GM12878 (cell line): ENCODE data around the gene HOOK2. TPM values are rescaled to one million over a fixed set of nuclear protein-coding genes. Genes with fewer than 3 reads are reported as not detected.

Experiments used
- ATAC-seq: fragments of 200-7000 bp; cut with Tn5 transposase; 3 replicates; pipeline ENCODE4 v1.9.1; 2020; ENCODE audit warnings: mild to moderate bottlenecking, moderate library complexity
- BruUV-seq: library from RNA; stranded (reverse); fragments of 400-500 nt; replicated peaks from 2 replicates; lab custom pipeline; 2021; lab: Mats Ljungman, UMichigan
- CTCF ChIA-PET: fragments of 300-600 bp; sonication (Branson Sonifier 250); formaldehyde crosslinking; extraction: SDS; loops from one replicate; lab custom pipeline; 2021; ENCODE audit warnings: inconsistent platforms; lab: Yijun Ruan, JAX
- POLR2A ChIA-PET: fragments of 350-600 bp; formaldehyde crosslinking; extraction: SDS; loops from one replicate; lab custom pipeline; 2021; ENCODE audit warnings: inconsistent platforms; lab: Charles Lee
- RAD21 ChIA-PET: fragments of 300-600 bp; sonication (Branson Sonifier 250); formaldehyde crosslinking; loops from one replicate; lab custom pipeline; 2023; ENCODE audit warnings: antibody characterized with exemption; ENCODE audit not compliant: unreplicated experiment; lab: Charles Lee
- SMC1A ChIA-PET: fragments of 300-600 bp; sonication (Branson Sonifier 250); formaldehyde crosslinking; loops from one replicate; lab custom pipeline; 2023; ENCODE audit not compliant: unreplicated experiment, uncharacterized antibody; lab: Charles Lee
- DNase-seq: peaks from one replicate; pipeline ENCODE4 v3.0.0-alpha.2; 2011; ENCODE audit warnings: low read depth, low spot score
- FAIRE-seq: peaks from 3 replicates; lab custom pipeline; 2011; peaks lifted over from hg19 to GRCh38; lab: Jason Lieb, UNC
- H2AFZ ChIP-seq: 2 replicates; pipeline ENCODE4 v1.6.0; 2011; ENCODE audit warnings: low read depth, low read length, control low read depth; ENCODE audit not compliant: control insufficient read depth
- H3K27ac ChIP-seq: 2 replicates; pipeline ENCODE4 v1.5.1; 2011; ENCODE audit warnings: control low read depth; ENCODE audit not compliant: control insufficient read depth, insufficient read depth
- H3K27me3 ChIP-seq, 2 experiments: replicated peaks in 1 of 2; 2 replicates each; pipeline versions ENCODE4 v1.6.0 to v1.6.1; 2011; ENCODE audit warnings: low read length in 1 of 2; ENCODE audit not compliant: control insufficient read depth in 2 of 2, insufficient read depth in 2 of 2
- H3K36me3 ChIP-seq, 2 experiments: 2 replicates each; pipeline ENCODE4 v1.5.1; 2011; ENCODE audit warnings: low read length in 1 of 2; ENCODE audit not compliant: control insufficient read depth in 2 of 2, insufficient read depth in 2 of 2
- H3K4me1 ChIP-seq: 2 replicates; pipeline ENCODE4 v1.6.1; 2011; ENCODE audit warnings: mild to moderate bottlenecking, low read length, moderate library complexity, mixed read lengths; ENCODE audit not compliant: control insufficient read depth, insufficient read depth
- H3K4me2 ChIP-seq: 2 replicates; pipeline ENCODE4 v1.6.0; 2011; ENCODE audit warnings: control low read depth; ENCODE audit not compliant: control insufficient read depth, insufficient read depth
- H3K4me3 ChIP-seq: fragments of 200-600 bp; sonication (generic); 2 replicates; pipeline ENCODE4 v1.5.1; 2016
- H3K79me2 ChIP-seq: 2 replicates; pipeline ENCODE4 v1.6.0; 2011; ENCODE audit warnings: low read length; ENCODE audit not compliant: control insufficient read depth, insufficient read depth
- H3K9ac ChIP-seq: 2 replicates; pipeline ENCODE4 v1.8.0; 2011; ENCODE audit warnings: low read length, control low read depth, mixed read lengths; ENCODE audit not compliant: control insufficient read depth, insufficient read depth
- H3K9me3 ChIP-seq: replicated peaks from 3 replicates; pipeline ENCODE4 v1.5.1; 2011; ENCODE audit warnings: mild to moderate bottlenecking, low read length; ENCODE audit not compliant: control insufficient read depth, insufficient read depth
- H4K20me1 ChIP-seq: 2 replicates; pipeline ENCODE4 v1.6.0; 2011; ENCODE audit not compliant: control insufficient read depth, insufficient read depth
- CEBPZ ChIP-seq: fragments of 150-350 bp; IDR thresholded peaks from 2 replicates; pipeline ENCODE4 v1.6.1; 2016; ENCODE audit warnings: low read depth, low read length
- CHD2 ChIP-seq: IDR thresholded peaks from 2 replicates; pipeline ENCODE4 v1.6.1; 2011; ENCODE audit warnings: low read depth, low read length, improper control_type of control experiment, borderline replicate concordance
- DPF2 ChIP-seq: fragments of 450-650 bp; IDR thresholded peaks from 2 replicates; pipeline ENCODE4 v1.6.1; 2017; ENCODE audit warnings: mild to moderate bottlenecking
- PKNOX1 ChIP-seq: fragments of 450-650 bp; IDR thresholded peaks from 2 replicates; pipeline ENCODE4 v1.6.1; 2016; ENCODE audit warnings: mild to moderate bottlenecking
- POLR2A ChIP-seq: IDR thresholded peaks from 2 replicates; pipeline ENCODE4 v1.6.1; 2011; ENCODE audit warnings: low read depth, mild to moderate bottlenecking, low read length
- POLR2AphosphoS5 ChIP-seq: IDR thresholded peaks from 2 replicates; pipeline ENCODE4 v1.6.1; 2011; ENCODE audit warnings: mild to moderate bottlenecking, low read length, inconsistent platforms
- SIN3A ChIP-seq: IDR thresholded peaks from 2 replicates; pipeline ENCODE4 v1.6.1; 2012; ENCODE audit warnings: low read depth, low read length, improper control_type of control experiment
- SMARCA5 ChIP-seq: fragments of 450-650 bp; IDR thresholded peaks from 2 replicates; pipeline ENCODE4 v1.6.1; 2017; ENCODE audit warnings: mild to moderate bottlenecking
- TAF1 ChIP-seq: IDR thresholded peaks from 2 replicates; pipeline ENCODE4 v1.6.1; 2011; ENCODE audit warnings: mild to moderate bottlenecking, low read depth, low read length, borderline replicate concordance
- TARDBP ChIP-seq: IDR thresholded peaks from 2 replicates; pipeline ENCODE4 v1.6.1; 2016; ENCODE audit warnings: borderline replicate concordance
- ZNF687 ChIP-seq: fragments of 450-650 bp; IDR thresholded peaks from 2 replicates; pipeline ENCODE4 v1.6.1; 2017; ENCODE audit warnings: mild to moderate bottlenecking, moderate library complexity
- WGBS: methylation state at CpG from one replicate; pipeline ENCODE4 v1.1.6; 2016; ENCODE audit warnings: low lambda C conversion rate; ENCODE audit not compliant: insufficient replicate concordance, insufficient coverage; ENCODE audit errors: missing lambda C conversion rate; 5-methylcytosine and 5-hydroxymethylcytosine counted together
- in situ Hi-C: fragments of 300-500 bp; cut with MboI; formaldehyde crosslinking; loops from 9 replicates; pipeline ENCODE4 v1.14.3; 2018; ENCODE audit warnings: mixed read lengths
- intact Hi-C: fragments of 100-400 bp; cut with micrococcal nuclease; formaldehyde crosslinking; loops from one replicate; pipeline ENCODE4 v1.14.2; 2022; ENCODE audit not compliant: unreplicated experiment
- polyA plus RNA-seq, 11 experiments: library from polyadenylated mRNA; depleted of rRNA in 4 of 11; unstranded in 6 of 11; stranded (reverse) in 5 of 11; fragments of >200 nt; fragmentation: Nextera tagmentation in 4 of 11; fragmentation: Illumina TruSeq in 1 of 11; extraction: Ambion mirVana in 4 of 11; extraction: Trizol in 1 of 11; gene quantifications; 1 replicate in 1 of 11; 2 replicates in 10 of 11; pipeline versions ENCODE4 v1.2.1 to v1.2.3, GENCODE V29; 2011 to 2016; ENCODE audit warnings: inconsistent platforms in 2 of 11, missing spikeins in 2 of 11, low read depth in 1 of 11
- total RNA-seq, 4 experiments: library from RNA; depleted of rRNA in 3 of 4; stranded (reverse); fragments of >200 nt in 3 of 4; fragmentation: Illumina TruSeq in 1 of 4; extraction: Trizol in 1 of 4; gene quantifications; 2 replicates each; pipeline versions ENCODE4 v1.2.1 to v1.2.3, GENCODE V29; 2013 to 2021

HOOK2 gene
- total and polyA plus RNA-seq, 10 of the 15 experiments (the other 5 are each of a cell fraction or from before 2014, with no cell fraction given), result 1.5 to 9.6 (median 6.2) TPM

- Histone ChIP-seq H3K9ac (peak overlapping the region; percentile 81), H3K4me1 (peaks cover 8% of the 10 kb centered on the region; the same call in 1 of the 2 replicates), H3K27ac (peak overlapping the region; percentile 81), H4K20me1 (no peaks in the 10 kb centered on the region; the same call in 1 of the 2 replicates), H3K4me2 (peak overlapping the region; percentile 56), H2AFZ (peak overlapping the region; percentile 55), H3K79me2 (peaks cover 52% of the 10 kb centered on the region), H3K9me3 (no peaks in the 10 kb centered on the region), H3K27me3 (no peaks in the 10 kb centered on the region), H3K36me3 (peaks cover 8 to 9% of the 10 kb centered on the region in 2 experiments), H3K4me3 (peak overlapping the region; percentile 98)
- TF ChIP-seq CEBPZ (no peak), CHD2 (peak; percentile 55; the same call in 1 of the 2 replicates), POLR2A (peak; percentile 55; the same call in 1 of the 2 replicates), SMARCA5 (0 out of 2 replicates have a peak, but pooled peaks have one; percentile 28), SIN3A (0 out of 2 replicates have a peak, but pooled peaks have one; percentile 18), TARDBP (no peak), PKNOX1 (peak; percentile 11; the same call in 1 of the 2 replicates), DPF2 (no peak), ZNF687 (0 out of 2 replicates have a peak, but pooled peaks have one; percentile 2), POLR2AphosphoS5 (peak; percentile 32; the same call in 1 of the 2 replicates), TAF1 (peak; percentile 35; the same call in 1 of the 2 replicates)
- SMC1A ChIA-PET, result interaction anchor here (0.6 to 5.1 kb wide), 6 partner anchors 11 to 43 kb away, joined by 3 to 28 read pairs (median 4); partner anchors contain the start of genes GET3 and TRIR
- POLR2A ChIA-PET, result interaction anchor here (0.5 to 6.8 kb wide), 8 partner anchors 12 to 235 kb away, joined by 3 to 58 read pairs (median 4); partner anchors contain the start of genes FBXW9, GET3 and TRIR
- in situ Hi-C loops, result no loop called here
- FAIRE-seq, result no peak
- RAD21 ChIA-PET, result interaction anchor here (0.5 to 3.3 kb wide), 4 partner anchors 12 to 40 kb away, joined by 3 to 31 read pairs (median 4); partner anchors contain the start of genes DHPS and TRIR
- no TSS peak for BruUV-seq
- CTCF ChIA-PET, result interaction anchor here (0.6 to 5.4 kb wide), 13 partner anchors 11 to 1759 kb away, joined by 3 to 30 read pairs (median 3); partner anchors contain the start of genes GET3 and TRIR
- WGBS, result under 1% methylated on average over 47 of the region's 65 CpGs
- peak; percentile 72 for ATAC-seq
- intact Hi-C loops, result no loop called here
- DNase-seq, result no peak
Measured at GRCh38 chr19:12721656-12722565, 53.4 kb downstream of the HOOK2 start.
